ENCODE results near the gene TMEM17. TPM values are rescaled to one million over a fixed set of nuclear protein-coding genes. Genes with fewer than 3 reads are reported as not detected.

Gene TMEM17
- total RNA-seq, 1 experiment from 2014 or later = 0.86 TPM

GRCh38 chr2:62466503-62466854 is 39.5 kb downstream of the TMEM17 start:
- Histone ChIP-seq H3K4me1 (ENCODE audit: low read length) (no peaks in the 10 kb centered on the region), H3K36me3 (ENCODE audit: insufficient read depth, low read length) (no peaks in the 10 kb centered on the region), H3K9ac (ENCODE audit: low read length) (no peak overlapping the region), H3K4me3 (ENCODE audit: low read length) (no peak overlapping the region), H3K27me3 (ENCODE audit: low read length) (no peaks in the 10 kb centered on the region), H2AFZ (ENCODE audit: low read length) (no peak overlapping the region), H4K20me1 (ENCODE audit: insufficient read depth, low read depth, low read length) (no peaks in the 10 kb centered on the region), H3K27ac (ENCODE audit: low read length) (no peak overlapping the region), H3K79me2 (ENCODE audit: low read length) (no peaks in the 10 kb centered on the region), H3K9me3 (ENCODE audit: low read length) (no peaks in the 10 kb centered on the region), H3K4me2 (ENCODE audit: low read depth, low read length, poor library complexity, severe bottlenecking) (no peak overlapping the region), H3K9me2 (replicated peaks; ENCODE audit: insufficient read depth, low read length) (no peaks in the 10 kb centered on the region)
- DNase-seq = no peak

- Histone ChIP-seq H3K4me3 (ENCODE audit: low read length) (no peak overlapping the region), H4K20me1 (ENCODE audit: insufficient read depth, low read depth, low read length) (no peaks in the 10 kb centered on the region), H3K36me3 (ENCODE audit: insufficient read depth, low read length) (no peaks in the 10 kb centered on the region), H3K9me3 (ENCODE audit: low read length) (no peaks in the 10 kb centered on the region), H3K27ac (ENCODE audit: low read length) (no peak overlapping the region), H3K4me1 (ENCODE audit: low read length) (no peaks in the 10 kb centered on the region), H3K27me3 (ENCODE audit: low read length) (no peaks in the 10 kb centered on the region), H3K9me2 (replicated peaks; ENCODE audit: insufficient read depth, low read length) (no peaks in the 10 kb centered on the region), H3K4me2 (ENCODE audit: low read depth, low read length, poor library complexity, severe bottlenecking) (no peak overlapping the region), H3K79me2 (ENCODE audit: low read length) (no peaks in the 10 kb centered on the region), H2AFZ (ENCODE audit: low read length) (no peak overlapping the region), H3K9ac (ENCODE audit: low read length) (no peak overlapping the region)
- DNase-seq = no peak
These were observed 40.1 kb downstream of the TMEM17 start for GRCh38 chr2:62465741-62466502.

- no peaks in the 10 kb centered on the region for H4K20me1 ChIP-seq (ENCODE audit: insufficient read depth, low read depth, low read length)
- no peak overlapping the region for H3K9ac ChIP-seq (ENCODE audit: low read length)
- no peaks in the 10 kb centered on the region for H3K27me3 ChIP-seq (ENCODE audit: low read length)
- no peaks in the 10 kb centered on the region for H3K36me3 ChIP-seq (ENCODE audit: insufficient read depth, low read length)
- H3K9me3 ChIP-seq (ENCODE audit: low read length) = no peaks in the 10 kb centered on the region
- no peak overlapping the region for H3K4me2 ChIP-seq (ENCODE audit: low read depth, low read length, poor library complexity, severe bottlenecking)
- no peaks in the 10 kb centered on the region for H3K79me2 ChIP-seq (ENCODE audit: low read length)
- DNase-seq = no peak
- no peak overlapping the region for H3K4me3 ChIP-seq (ENCODE audit: low read length)
- H2AFZ ChIP-seq (ENCODE audit: low read length) = no peak overlapping the region
- no peaks in the 10 kb centered on the region for H3K9me2 ChIP-seq (replicated peaks; ENCODE audit: insufficient read depth, low read length)
- H3K4me1 ChIP-seq (ENCODE audit: low read length) = no peaks in the 10 kb centered on the region
- no peak overlapping the region for H3K27ac ChIP-seq (ENCODE audit: low read length)
These were observed 40.8 kb downstream of the TMEM17 start for GRCh38 chr2:62465039-62465740.

- H3K4me3 ChIP-seq (ENCODE audit: low read length) = no peak overlapping the region
- no peaks in the 10 kb centered on the region for H3K4me1 ChIP-seq (ENCODE audit: low read length)
- no peaks in the 10 kb centered on the region for H3K79me2 ChIP-seq (ENCODE audit: low read length)
- H3K27ac ChIP-seq (ENCODE audit: low read length) = no peak overlapping the region
- H4K20me1 ChIP-seq (ENCODE audit: insufficient read depth, low read depth, low read length) = no peaks in the 10 kb centered on the region
- H2AFZ ChIP-seq (ENCODE audit: low read length) = no peak overlapping the region
- H3K27me3 ChIP-seq (ENCODE audit: low read length) = no peaks in the 10 kb centered on the region
- no peak for DNase-seq
- H3K9me2 ChIP-seq (replicated peaks; ENCODE audit: insufficient read depth, low read length) = no peaks in the 10 kb centered on the region
- H3K4me2 ChIP-seq (ENCODE audit: low read depth, low read length, poor library complexity, severe bottlenecking) = no peak overlapping the region
- no peak overlapping the region for H3K9ac ChIP-seq (ENCODE audit: low read length)
- H3K9me3 ChIP-seq (ENCODE audit: low read length) = no peaks in the 10 kb centered on the region
- H3K36me3 ChIP-seq (ENCODE audit: insufficient read depth, low read length) = no peaks in the 10 kb centered on the region
These were observed 41.6 kb downstream of the TMEM17 start for GRCh38 chr2:62464221-62465007.

- H3K4me2 ChIP-seq (ENCODE audit: low read depth, low read length, poor library complexity, severe bottlenecking) = no peak overlapping the region
- no peak overlapping the region for H3K4me3 ChIP-seq (ENCODE audit: low read length)
- H3K36me3 ChIP-seq (ENCODE audit: insufficient read depth, low read length) = no peaks in the 10 kb centered on the region
- H3K27ac ChIP-seq (ENCODE audit: low read length) = no peak overlapping the region
- H3K9ac ChIP-seq (ENCODE audit: low read length) = no peak overlapping the region
- H3K79me2 ChIP-seq (ENCODE audit: low read length) = no peaks in the 10 kb centered on the region
- H4K20me1 ChIP-seq (ENCODE audit: insufficient read depth, low read depth, low read length) = no peaks in the 10 kb centered on the region
- no peaks in the 10 kb centered on the region for H3K9me2 ChIP-seq (replicated peaks; ENCODE audit: insufficient read depth, low read length)
- H3K27me3 ChIP-seq (ENCODE audit: low read length) = no peaks in the 10 kb centered on the region
- H3K4me1 ChIP-seq (ENCODE audit: low read length) = peaks cover 1% of the 10 kb centered on the region
- H3K9me3 ChIP-seq (ENCODE audit: low read length) = no peaks in the 10 kb centered on the region
- H2AFZ ChIP-seq (ENCODE audit: low read length) = no peak overlapping the region
- DNase-seq = no peak
These were observed 43.8 kb downstream of the TMEM17 start for GRCh38 chr2:62462211-62462610.

GRCh38 chr2:62461707-62462106 is 44.3 kb downstream of the TMEM17 start:
- no peaks in the 10 kb centered on the region for H3K9me2 ChIP-seq (replicated peaks; ENCODE audit: insufficient read depth, low read length)
- no peaks in the 10 kb centered on the region for H3K79me2 ChIP-seq (ENCODE audit: low read length)
- no peak overlapping the region for H2AFZ ChIP-seq (ENCODE audit: low read length)
- no peak overlapping the region for H3K4me3 ChIP-seq (ENCODE audit: low read length)
- no peak overlapping the region for H3K4me2 ChIP-seq (ENCODE audit: low read depth, low read length, poor library complexity, severe bottlenecking)
- no peak for DNase-seq
- H3K4me1 ChIP-seq (ENCODE audit: low read length) = peaks cover 6% of the 10 kb centered on the region
- no peak overlapping the region for H3K27ac ChIP-seq (ENCODE audit: low read length)
- H3K27me3 ChIP-seq (ENCODE audit: low read length) = no peaks in the 10 kb centered on the region
- no peaks in the 10 kb centered on the region for H4K20me1 ChIP-seq (ENCODE audit: insufficient read depth, low read depth, low read length)
- H3K9me3 ChIP-seq (ENCODE audit: low read length) = no peaks in the 10 kb centered on the region
- no peak overlapping the region for H3K9ac ChIP-seq (ENCODE audit: low read length)
- H3K36me3 ChIP-seq (ENCODE audit: insufficient read depth, low read length) = no peaks in the 10 kb centered on the region

GRCh38 chr2:62461017-62461553 is 44.9 kb downstream of the TMEM17 start:
- H3K4me2 ChIP-seq (ENCODE audit: low read depth, low read length, poor library complexity, severe bottlenecking) = no peak overlapping the region
- H3K4me3 ChIP-seq (ENCODE audit: low read length) = no peak overlapping the region
- no peak overlapping the region for H3K27ac ChIP-seq (ENCODE audit: low read length)
- no peaks in the 10 kb centered on the region for H3K79me2 ChIP-seq (ENCODE audit: low read length)
- H3K27me3 ChIP-seq (ENCODE audit: low read length) = no peaks in the 10 kb centered on the region
- no peaks in the 10 kb centered on the region for H3K9me3 ChIP-seq (ENCODE audit: low read length)
- H3K4me1 ChIP-seq (ENCODE audit: low read length) = peaks cover 8% of the 10 kb centered on the region
- H3K9ac ChIP-seq (ENCODE audit: low read length) = no peak overlapping the region
- no peaks in the 10 kb centered on the region for H4K20me1 ChIP-seq (ENCODE audit: insufficient read depth, low read depth, low read length)
- no peak for DNase-seq
- H3K36me3 ChIP-seq (ENCODE audit: insufficient read depth, low read length) = no peaks in the 10 kb centered on the region
- no peaks in the 10 kb centered on the region for H3K9me2 ChIP-seq (replicated peaks; ENCODE audit: insufficient read depth, low read length)
- H2AFZ ChIP-seq (ENCODE audit: low read length) = no peak overlapping the region

- Histone ChIP-seq H3K4me3 (ENCODE audit: low read length) (no peak overlapping the region), H3K4me2 (ENCODE audit: low read depth, low read length, poor library complexity, severe bottlenecking) (no peak overlapping the region), H4K20me1 (ENCODE audit: insufficient read depth, low read depth, low read length) (no peaks in the 10 kb centered on the region), H3K27me3 (ENCODE audit: low read length) (no peaks in the 10 kb centered on the region), H3K9me2 (replicated peaks; ENCODE audit: insufficient read depth, low read length) (no peaks in the 10 kb centered on the region), H2AFZ (ENCODE audit: low read length) (no peak overlapping the region), H3K9ac (ENCODE audit: low read length) (no peak overlapping the region), H3K36me3 (ENCODE audit: insufficient read depth, low read length) (no peaks in the 10 kb centered on the region), H3K4me1 (ENCODE audit: low read length) (peaks cover 8% of the 10 kb centered on the region), H3K79me2 (ENCODE audit: low read length) (no peaks in the 10 kb centered on the region), H3K27ac (ENCODE audit: low read length) (no peak overlapping the region), H3K9me3 (ENCODE audit: low read length) (no peaks in the 10 kb centered on the region)
- no peak for DNase-seq
These were observed 45.8 kb downstream of the TMEM17 start for GRCh38 chr2:62460175-62460574.
